ENCODE data around the gene SELENOF. TPM values are rescaled to one million over a fixed set of nuclear protein-coding genes. Genes with fewer than 3 reads are reported as not detected.

The SELENOF gene
- total and polyA plus RNA-seq, 10 of the 15 experiments (the other 5 are each of a cell fraction or from before 2014, with no cell fraction given), result 98.7 to 254 (median 172) TPM

- H3K4me3 ChIP-seq, result peak overlapping the region; percentile 100
- SMC1A ChIA-PET (ENCODE audit: uncharacterized antibody, unreplicated experiment), result interaction anchor here (1.1 to 6.9 kb wide), 23 partner anchors 12 to 209 kb away, joined by 3 to 71 read pairs (median 7); no protein-coding TSS in a partner anchor
- peak overlapping the region; percentile 49 for H2AFZ ChIP-seq (ENCODE audit: control insufficient read depth, low read depth, low read length)
- peak overlapping the region; percentile 39 for H3K4me2 ChIP-seq (ENCODE audit: control insufficient read depth, insufficient read depth)
- BruUV-seq (replicated peaks), result TSS peak; percentile 51
- in situ Hi-C loops (cut with MboI) (loop anchor here (10.0 to 25.0 kb wide), 3 partner anchors 140 to 1928 kb away; partner anchors contain the start of genes MCOLN2 and PKN2), intact Hi-C loops (cut with micrococcal nuclease; ENCODE audit: unreplicated experiment) (loop anchor here (2.0 to 10.0 kb wide), 5 partner anchors 112 to 420 kb away; no protein-coding TSS in a partner anchor)
- H3K36me3 ChIP-seq (ENCODE audit: control insufficient read depth in 2 of 2, insufficient read depth in 2 of 2, low read length in 1 of 2), result peaks cover 0 to 3% of the 10 kb centered on the region in 2 experiments; a peak in 1 of 4 replicates
- peaks cover 94% of the 10 kb centered on the region for H3K79me2 ChIP-seq (ENCODE audit: control insufficient read depth, insufficient read depth, low read length)
- ATAC-seq (peak; percentile 44), DNase-seq (ENCODE audit: low read depth, low spot score) (peak; percentile 24), FAIRE-seq (no peak)
- WGBS (ENCODE audit: insufficient coverage, insufficient replicate concordance, low lambda C conversion rate, missing lambda C conversion rate), result under 1% methylated on average over 43 of the region's 43 CpGs
- POLR2A ChIA-PET, result interaction anchor here (0.7 to 4.7 kb wide), 11 partner anchors 12 to 415 kb away, joined by 3 to 34 read pairs (median 6); no protein-coding TSS in a partner anchor
- RAD21 ChIA-PET (ENCODE audit: unreplicated experiment), result interaction anchor here (1.0 to 3.5 kb wide), 16 partner anchors 8 to 411 kb away, joined by 3 to 45 read pairs (median 4); no protein-coding TSS in a partner anchor
- H3K9ac ChIP-seq (ENCODE audit: control insufficient read depth, insufficient read depth, low read length), result peak overlapping the region; percentile 91
- no peaks in the 10 kb centered on the region for H4K20me1 ChIP-seq (ENCODE audit: control insufficient read depth, insufficient read depth)
- CTCF ChIA-PET, result interaction anchor here (0.7 to 4.5 kb wide), 16 partner anchors 12 to 211 kb away, joined by 3 to 35 read pairs (median 3); partner anchors contain the start of gene SH3GLB1
- no peaks in the 10 kb centered on the region for H3K4me1 ChIP-seq (ENCODE audit: control insufficient read depth, insufficient read depth, low read length)
- H3K9me3 ChIP-seq (replicated peaks; ENCODE audit: control insufficient read depth, insufficient read depth, low read length), result peaks cover 2% of the 10 kb centered on the region; the same call in 2 of the 3 replicates
- H3K27me3 ChIP-seq (replicated peaks in 1 of 2; ENCODE audit: control insufficient read depth in 2 of 2, insufficient read depth in 2 of 2, low read length in 1 of 2), result no peaks in the 10 kb centered on the region
- H3K27ac ChIP-seq (ENCODE audit: control insufficient read depth, insufficient read depth), result peak overlapping the region; percentile 88
- no peak for TF ChIP-seq IRF5 (IDR thresholded peaks at IDR 0.05; ENCODE audit: borderline replicate concordance)
- no peak; the same call in 1 of the 2 replicates for TF ChIP-seq POLR2AphosphoS5 (IDR thresholded peaks at IDR 0.05; ENCODE audit: low read length)
- TF ChIP-seq ASH2L (IDR thresholded peaks at IDR 0.05; ENCODE audit: borderline replicate concordance, low read depth), result 0 out of 2 replicates have a peak, but pooled peaks have one; percentile 40
- TF ChIP-seq SP1 (IDR thresholded peaks at IDR 0.05; ENCODE audit: low read depth, low read length), result no peak
- no peak for TF ChIP-seq ATF3 (IDR thresholded peaks at IDR 0.05; ENCODE audit: borderline replicate concordance, extremely low read depth, low read depth, low read length)
- TF ChIP-seq E2F4 (IDR thresholded peaks at IDR 0.05; ENCODE audit: low read depth, low read length), result no peak
- TF ChIP-seq ZNF274 (IDR thresholded peaks at IDR 0.05; ENCODE audit: insufficient read depth, insufficient read length), result no peak
- TF ChIP-seq KAT2A (conservative IDR thresholded peaks at IDR 0.05; ENCODE audit: control insufficient read depth, low read depth, low read length), result no peak
- no peak for TF ChIP-seq ATF2 (IDR thresholded peaks at IDR 0.05; ENCODE audit: low read length)
- TF ChIP-seq ZNF592 (IDR thresholded peaks at IDR 0.05), result no peak
- no peak for TF ChIP-seq TBL1XR1 (IDR thresholded peaks at IDR 0.05; ENCODE audit: low read depth, low read length)
These were observed 1.2 kb upstream of the SELENOF start for GRCh38 chr1:86914998-86915736.
